ENCODE data around the gene LRP1B.
"Not testable (repeated sequence)": the region's sequence is repeated elsewhere in the genome, so short reads cannot be mapped to it uniquely, and the experiment has no call there.

The LRP1B gene

GRCh38 chr2:142100970-142101369 lies 29.8 kb downstream of the LRP1B start:
- no peak for DNase-seq (ENCODE audit: low read depth)

- no peak for DNase-seq (ENCODE audit: low read depth)
Measured at GRCh38 chr2:142100139-142100873, 30.5 kb downstream of the LRP1B start.

GRCh38 chr2:142097711-142098110 lies 33.1 kb downstream of the LRP1B start:
- DNase-seq (ENCODE audit: low read depth) = no peak

GRCh38 chr2:142095647-142096046 lies 35.2 kb downstream of the LRP1B start:
- no peak for DNase-seq (ENCODE audit: low read depth)

- no peak for DNase-seq (ENCODE audit: low read depth)
Measured at GRCh38 chr2:142094233-142094632, 36.6 kb downstream of the LRP1B start.

GRCh38 chr2:142088058-142088568 lies 42.7 kb downstream of the LRP1B start:
- no peak for DNase-seq (ENCODE audit: low read depth)

- DNase-seq (ENCODE audit: low read depth) = not testable (repeated sequence)
Measured at GRCh38 chr2:142087585-142087984, 43.2 kb downstream of the LRP1B start.

- no peak for DNase-seq (ENCODE audit: low read depth)
Measured at GRCh38 chr2:142082368-142082767, 48.4 kb downstream of the LRP1B start.

- DNase-seq (ENCODE audit: low read depth) = no peak
Measured at GRCh38 chr2:142076317-142076716, 54.5 kb downstream of the LRP1B start.

- DNase-seq (ENCODE audit: low read depth) = no peak
Measured at GRCh38 chr2:142075826-142076225, 55.0 kb downstream of the LRP1B start.

- no peak for DNase-seq (ENCODE audit: low read depth)
Measured at GRCh38 chr2:142069251-142069888, 61.4 kb downstream of the LRP1B start.

- no peak for DNase-seq (ENCODE audit: low read depth)
Measured at GRCh38 chr2:142065700-142066099, 65.1 kb downstream of the LRP1B start.

- no peak for DNase-seq (ENCODE audit: low read depth)
Measured at GRCh38 chr2:142065156-142065555, 65.7 kb downstream of the LRP1B start.

- no peak for DNase-seq (ENCODE audit: low read depth)
Measured at GRCh38 chr2:142061733-142062132, 69.1 kb downstream of the LRP1B start.

GRCh38 chr2:142058149-142058548 lies 72.7 kb downstream of the LRP1B start:
- DNase-seq (ENCODE audit: low read depth) = no peak

- DNase-seq (ENCODE audit: low read depth) = no peak
Measured at GRCh38 chr2:142056784-142057183, 74.0 kb downstream of the LRP1B start.

- no peak for DNase-seq (ENCODE audit: low read depth)
Measured at GRCh38 chr2:142052220-142052863, 78.5 kb downstream of the LRP1B start.

GRCh38 chr2:142048581-142048980 lies 82.2 kb downstream of the LRP1B start:
- no peak for DNase-seq (ENCODE audit: low read depth)

GRCh38 chr2:142045641-142046040 lies 85.2 kb downstream of the LRP1B start:
- DNase-seq (ENCODE audit: low read depth) = no peak

GRCh38 chr2:142044197-142044596 lies 86.6 kb downstream of the LRP1B start:
- no peak for DNase-seq (ENCODE audit: low read depth)

GRCh38 chr2:142042536-142043199 lies 88.1 kb downstream of the LRP1B start:
- DNase-seq (ENCODE audit: low read depth) = no peak

- no peak for DNase-seq (ENCODE audit: low read depth)
Measured at GRCh38 chr2:142041996-142042395, 88.8 kb downstream of the LRP1B start.

- no peak for DNase-seq (ENCODE audit: low read depth)
Measured at GRCh38 chr2:142041105-142041504, 89.7 kb downstream of the LRP1B start.
